OCI-LY7 (cell line): Measurements from ENCODE around the gene TPM1. TPM values are rescaled to one million over a fixed set of nuclear protein-coding genes. Genes with fewer than 3 reads are reported as not detected.

ENCODE experiments used
- BruUV-seq: library from RNA; stranded (reverse); fragments of 400-500 nt; replicated peaks from 2 replicates; lab custom pipeline; 2021; lab: Mats Ljungman, UMichigan
- CTCF ChIA-PET: fragments of 300-600 bp; sonication (Branson Sonifier 250); formaldehyde crosslinking; loops from one replicate; lab custom pipeline; 2022; ENCODE audit warnings: antibody characterized with exemption; ENCODE audit not compliant: unreplicated experiment; lab: Charles Lee
- POLR2A ChIA-PET: fragments of 300-600 bp; sonication (Branson Sonifier 250); formaldehyde crosslinking; loops from one replicate; lab custom pipeline; 2022; ENCODE audit warnings: antibody characterized with exemption; lab: Charles Lee
- DNase-seq: peaks from one replicate; pipeline ENCODE4 v3.0.0-alpha.2; 2015; ENCODE audit warnings: low spot score
- H2AFZ ChIP-seq: fragments of 200-600 bp; sonication (generic), shearing (Covaris generic); 2 replicates; pipeline ENCODE4 v1.6.1; 2014; ENCODE audit warnings: mild to moderate bottlenecking, antibody characterized with exemption, low read length, moderate library complexity
- H3K27ac ChIP-seq: fragments of 200-600 bp; sonication (generic); 2 replicates; pipeline ENCODE4 v1.5.1; 2014; ENCODE audit warnings: mixed run types, low read depth, mild to moderate bottlenecking, moderate library complexity, low read length, inconsistent platforms; ENCODE audit not compliant: poor library complexity, severe bottlenecking
- H3K36me3 ChIP-seq: fragments of 200-600 bp; sonication (generic); 2 replicates; pipeline ENCODE4 v1.6.1; 2014; ENCODE audit warnings: mild to moderate bottlenecking, antibody characterized with exemption, low read length, moderate library complexity, mixed read lengths; ENCODE audit not compliant: insufficient read depth
- H3K4me1 ChIP-seq: fragments of 200-600 bp; sonication (generic); 2 replicates; pipeline ENCODE4 v1.5.1; 2014; ENCODE audit warnings: mild to moderate bottlenecking, low read length; ENCODE audit not compliant: insufficient read depth, poor library complexity, severe bottlenecking
- H3K4me2 ChIP-seq: fragments of 200-600 bp; sonication (generic); 2 replicates; pipeline ENCODE4 v1.6.1; 2014; ENCODE audit warnings: mild to moderate bottlenecking, low read length
- H3K4me3 ChIP-seq: fragments of 200-600 bp; sonication (generic); 2 replicates; pipeline ENCODE4 v1.5.1; 2014; ENCODE audit warnings: mild to moderate bottlenecking, low read depth, low read length; ENCODE audit not compliant: poor library complexity, severe bottlenecking
- H3K79me2 ChIP-seq: fragments of 200-600 bp; sonication (generic); 2 replicates; pipeline ENCODE4 v1.6.1; 2016; ENCODE audit warnings: low read depth, mild to moderate bottlenecking, low read length, moderate library complexity, mixed read lengths; ENCODE audit not compliant: insufficient read depth
- H3K9me2 ChIP-seq: fragments of 200-600 bp; sonication (generic); 2 replicates; pipeline ENCODE4 v1.6.1; 2016; ENCODE audit warnings: mild to moderate bottlenecking, low read length, mixed read lengths; ENCODE audit not compliant: insufficient read depth
- H3K9me3 ChIP-seq: fragments of 200-600 bp; sonication (generic); 2 replicates; pipeline ENCODE4 v1.6.1; 2014; ENCODE audit warnings: mild to moderate bottlenecking, mixed run types, low read length, mixed read lengths
- H4K20me1 ChIP-seq: fragments of 200-600 bp; sonication (generic); 2 replicates; pipeline ENCODE4 v1.6.1; 2014; ENCODE audit warnings: mild to moderate bottlenecking, antibody characterized with exemption, low read length, moderate library complexity, mixed read lengths; ENCODE audit not compliant: insufficient read depth
- EZH2phosphoT487 ChIP-seq: fragments of 200-600 bp; sonication (generic); IDR thresholded peaks from 2 replicates; pipeline ENCODE4 v1.6.1; 2018; ENCODE audit warnings: low read depth, borderline replicate concordance, mild to moderate bottlenecking, mixed run types, antibody characterized with exemption, low read length, moderate library complexity, mixed read lengths
- intact Hi-C: fragments of 100-400 bp; cut with micrococcal nuclease; formaldehyde crosslinking; loops from one replicate; pipeline ENCODE4 v1.10.0; 2022; ENCODE audit not compliant: unreplicated experiment
- total RNA-seq, 2 experiments: library from RNA; depleted of rRNA in 1 of 2; stranded (reverse); fragments of >200 nt in 1 of 2; shearing (Covaris generic) in 1 of 2; gene quantifications; 2 replicates each; pipeline ENCODE4 v1.2.3, GENCODE V29; 2014 to 2022
- TF ChIP-seq, protein P1 (sequence below): fragments of 200-600 bp; sonication (generic); conservative IDR thresholded peaks from 2 replicates; pipeline ENCODE4 v1.5.1; 2014; ENCODE audit warnings: mild to moderate bottlenecking, antibody characterized with exemption, low read length, moderate library complexity, mixed read lengths

The TPM1 gene
- total RNA-seq, 2 experiments from 2014 or later, result 19.3 to 19.9 TPM

DNA sequence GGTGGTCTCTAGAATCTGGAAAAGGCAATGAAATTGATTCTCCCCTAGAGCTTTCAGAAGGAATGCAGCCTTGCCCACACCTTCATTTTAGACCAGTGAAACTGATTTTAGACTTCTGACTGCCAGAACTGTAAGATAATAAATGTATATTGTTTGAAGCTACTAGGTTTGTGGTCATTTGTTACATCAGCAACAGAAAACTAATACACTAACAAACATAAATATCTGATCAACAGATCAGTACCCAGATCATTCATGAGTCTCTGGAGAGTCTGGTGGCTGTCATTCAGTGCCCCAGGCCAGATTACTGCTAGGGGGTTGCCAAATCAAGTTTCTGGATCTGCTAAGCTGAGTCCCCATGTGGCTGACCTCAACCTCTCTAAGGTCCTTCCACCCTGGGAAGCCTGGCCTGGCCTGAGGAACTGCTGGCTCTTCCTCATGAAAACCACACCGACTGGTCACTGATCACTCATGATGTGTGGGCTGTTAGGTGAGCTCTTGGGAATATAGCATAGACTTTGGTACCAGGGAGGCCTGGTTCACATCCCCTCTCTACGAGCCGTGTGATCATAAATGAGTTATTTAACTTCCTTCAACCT is 68.0 kb downstream of the TPM1 start:
- H3K36me3 ChIP-seq, result no peaks in the 10 kb centered on the region
- no peak overlapping the region for H3K4me3 ChIP-seq
- ChIA-PET CTCF (no interaction called here), POLR2A (interaction anchor here (0.9 kb wide), 2 partner anchors 61 to 92 kb away, joined by 3 read pairs; no protein-coding TSS in a partner anchor)
- H3K9me3 ChIP-seq, result no peaks in the 10 kb centered on the region
- no peaks in the 10 kb centered on the region for H3K79me2 ChIP-seq
- no peaks in the 10 kb centered on the region for H4K20me1 ChIP-seq
- intact Hi-C loops, result no loop called here
- no peak overlapping the region for H3K27ac ChIP-seq
- no peaks in the 10 kb centered on the region for H3K9me2 ChIP-seq
- BruUV-seq, result no TSS peak
- no peak overlapping the region for H3K4me2 ChIP-seq
- no peaks in the 10 kb centered on the region for H3K4me1 ChIP-seq
- no peak overlapping the region for H2AFZ ChIP-seq
- TF ChIP-seq EZH2phosphoT487, result no peak
- TF ChIP-seq, protein P1, sequence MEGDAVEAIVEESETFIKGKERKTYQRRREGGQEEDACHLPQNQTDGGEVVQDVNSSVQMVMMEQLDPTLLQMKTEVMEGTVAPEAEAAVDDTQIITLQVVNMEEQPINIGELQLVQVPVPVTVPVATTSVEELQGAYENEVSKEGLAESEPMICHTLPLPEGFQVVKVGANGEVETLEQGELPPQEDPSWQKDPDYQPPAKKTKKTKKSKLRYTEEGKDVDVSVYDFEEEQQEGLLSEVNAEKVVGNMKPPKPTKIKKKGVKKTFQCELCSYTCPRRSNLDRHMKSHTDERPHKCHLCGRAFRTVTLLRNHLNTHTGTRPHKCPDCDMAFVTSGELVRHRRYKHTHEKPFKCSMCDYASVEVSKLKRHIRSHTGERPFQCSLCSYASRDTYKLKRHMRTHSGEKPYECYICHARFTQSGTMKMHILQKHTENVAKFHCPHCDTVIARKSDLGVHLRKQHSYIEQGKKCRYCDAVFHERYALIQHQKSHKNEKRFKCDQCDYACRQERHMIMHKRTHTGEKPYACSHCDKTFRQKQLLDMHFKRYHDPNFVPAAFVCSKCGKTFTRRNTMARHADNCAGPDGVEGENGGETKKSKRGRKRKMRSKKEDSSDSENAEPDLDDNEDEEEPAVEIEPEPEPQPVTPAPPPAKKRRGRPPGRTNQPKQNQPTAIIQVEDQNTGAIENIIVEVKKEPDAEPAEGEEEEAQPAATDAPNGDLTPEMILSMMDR, result no peak
- no peak for DNase-seq

DNA sequence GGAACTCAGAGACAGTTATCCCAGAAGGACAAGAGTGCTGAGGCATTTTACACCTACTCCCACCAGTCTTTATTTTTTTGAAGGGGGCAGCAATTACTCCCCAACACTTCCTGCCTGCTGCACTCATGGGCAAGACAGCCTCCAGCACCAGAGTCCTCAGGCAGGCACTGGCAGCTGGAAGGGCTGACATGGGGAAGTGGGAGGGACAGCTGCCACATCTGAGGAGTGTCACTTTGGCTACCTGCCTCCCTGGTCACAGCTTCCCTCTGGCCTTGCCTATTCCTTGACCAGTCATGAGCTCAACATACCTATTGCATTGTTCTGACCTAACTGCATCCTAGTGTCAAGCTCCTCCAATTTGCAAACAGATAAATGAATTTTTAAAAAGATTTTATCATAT is 68.9 kb downstream of the TPM1 start:
- no peak for DNase-seq
- no TSS peak for BruUV-seq
- TF ChIP-seq EZH2phosphoT487, result no peak
- TF ChIP-seq, protein P1, result no peak
- Histone ChIP-seq H3K9me2 (no peaks in the 10 kb centered on the region), H3K36me3 (no peaks in the 10 kb centered on the region), H3K79me2 (no peaks in the 10 kb centered on the region), H3K9me3 (no peaks in the 10 kb centered on the region), H3K4me2 (no peak overlapping the region), H2AFZ (no peak overlapping the region; the same call in 1 of the 2 replicates), H3K27ac (no peak overlapping the region), H3K4me1 (no peaks in the 10 kb centered on the region), H4K20me1 (no peaks in the 10 kb centered on the region), H3K4me3 (no peak overlapping the region)
- intact Hi-C loops, result no loop called here
- POLR2A ChIA-PET, result interaction anchor here (0.8 to 0.9 kb wide), 2 partner anchors 62 to 64 kb away, joined by 3 read pairs; no protein-coding TSS in a partner anchor
- CTCF ChIA-PET, result no interaction called here

DNA sequence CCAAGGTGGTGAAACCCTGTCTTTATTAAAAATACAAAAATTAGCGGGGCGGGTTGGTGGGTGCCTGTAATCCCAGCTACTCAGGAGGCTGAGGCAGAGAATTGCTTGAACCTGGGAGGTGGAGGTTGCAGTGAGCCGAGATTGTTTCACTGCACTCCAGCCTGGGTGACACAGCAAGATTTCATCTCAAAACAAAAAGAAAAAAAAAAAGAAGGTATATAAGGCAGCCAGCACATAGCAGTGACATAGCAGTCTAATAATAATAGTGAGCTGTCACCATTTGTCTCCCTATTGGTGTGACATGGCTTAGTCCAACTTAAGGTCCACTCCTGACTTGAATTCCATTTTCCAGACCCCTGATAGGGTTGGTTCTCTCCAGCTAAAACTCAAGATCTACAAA is 70.3 kb downstream of the TPM1 start:
- H2AFZ ChIP-seq, result no peak overlapping the region
- intact Hi-C loops, result no loop called here
- no peak overlapping the region for H3K4me3 ChIP-seq
- no peak for TF ChIP-seq EZH2phosphoT487
- TF ChIP-seq, protein P1, result no peak
- no TSS peak for BruUV-seq
- ChIA-PET CTCF (no interaction called here), POLR2A (interaction anchor here (0.6 to 0.7 kb wide), 2 partner anchors 132 to 536 kb away, joined by 3 to 11 read pairs; no protein-coding TSS in a partner anchor)
- H3K4me1 ChIP-seq, result no peaks in the 10 kb centered on the region
- DNase-seq, result no peak
- H3K79me2 ChIP-seq, result no peaks in the 10 kb centered on the region
- no peaks in the 10 kb centered on the region for H3K36me3 ChIP-seq
- H4K20me1 ChIP-seq, result no peaks in the 10 kb centered on the region
- no peaks in the 10 kb centered on the region for H3K9me3 ChIP-seq
- H3K4me2 ChIP-seq, result no peak overlapping the region
- H3K27ac ChIP-seq, result no peak overlapping the region
- H3K9me2 ChIP-seq, result no peaks in the 10 kb centered on the region
